HL-60/S4 treated with retinoic acid at 250 ng/mL for 4 days and 3 days (cell line): ENCODE measurements around the gene YPEL1.
"Not testable (repeated sequence)": the region's sequence is repeated elsewhere in the genome, so short reads cannot be mapped to it uniquely, and the experiment has no call there.

Experiments
- in situ Hi-C: fragments of 300-500 bp; cut with MboI; formaldehyde crosslinking; loops from 2 replicates; pipeline ENCODE4 v1.7.0; 2022; ENCODE audit warnings: low sequenced_read_pairs

Gene YPEL1

DNA sequence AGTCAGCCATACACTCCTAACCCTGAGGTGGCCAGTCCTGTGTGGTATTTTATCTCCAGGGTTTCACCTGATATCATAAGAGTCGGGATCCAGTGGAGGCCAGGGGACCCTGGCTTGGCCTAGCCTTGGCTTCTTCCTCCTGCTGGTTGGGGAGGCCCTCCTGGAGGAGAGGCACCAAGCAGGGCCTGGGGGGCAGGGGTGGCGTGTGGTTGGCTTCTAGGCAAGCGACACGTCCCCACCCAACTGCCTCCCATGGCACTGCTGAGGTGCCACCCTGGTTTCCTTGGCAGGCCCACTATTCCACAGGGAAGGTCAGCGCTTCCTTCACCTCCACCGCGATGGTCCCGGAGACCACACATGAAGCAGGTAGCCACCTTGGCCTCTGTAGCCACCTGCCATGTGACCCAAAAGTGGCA lies 49.4 kb downstream of the YPEL1 start:
- in situ Hi-C loops = no loop called here

DNA sequence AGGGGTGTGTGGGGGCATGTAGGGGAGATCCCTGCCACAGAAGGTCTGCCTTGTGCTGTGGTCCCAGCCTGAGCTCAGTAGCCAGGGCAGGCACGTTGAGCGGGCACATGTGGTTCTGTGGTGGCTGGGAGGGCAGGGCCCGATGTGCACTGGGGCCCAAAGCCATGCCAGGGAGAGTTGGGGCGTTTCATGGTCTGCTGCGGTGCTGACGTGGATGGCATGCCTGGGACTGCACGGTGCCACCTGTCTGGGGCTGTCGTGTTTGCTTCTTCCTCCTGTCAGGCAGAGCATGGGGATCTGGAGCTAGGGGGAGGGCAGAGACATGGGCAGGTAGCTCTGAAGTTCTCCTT lies 50.5 kb downstream of the YPEL1 start:
- in situ Hi-C loops = no loop called here

DNA sequence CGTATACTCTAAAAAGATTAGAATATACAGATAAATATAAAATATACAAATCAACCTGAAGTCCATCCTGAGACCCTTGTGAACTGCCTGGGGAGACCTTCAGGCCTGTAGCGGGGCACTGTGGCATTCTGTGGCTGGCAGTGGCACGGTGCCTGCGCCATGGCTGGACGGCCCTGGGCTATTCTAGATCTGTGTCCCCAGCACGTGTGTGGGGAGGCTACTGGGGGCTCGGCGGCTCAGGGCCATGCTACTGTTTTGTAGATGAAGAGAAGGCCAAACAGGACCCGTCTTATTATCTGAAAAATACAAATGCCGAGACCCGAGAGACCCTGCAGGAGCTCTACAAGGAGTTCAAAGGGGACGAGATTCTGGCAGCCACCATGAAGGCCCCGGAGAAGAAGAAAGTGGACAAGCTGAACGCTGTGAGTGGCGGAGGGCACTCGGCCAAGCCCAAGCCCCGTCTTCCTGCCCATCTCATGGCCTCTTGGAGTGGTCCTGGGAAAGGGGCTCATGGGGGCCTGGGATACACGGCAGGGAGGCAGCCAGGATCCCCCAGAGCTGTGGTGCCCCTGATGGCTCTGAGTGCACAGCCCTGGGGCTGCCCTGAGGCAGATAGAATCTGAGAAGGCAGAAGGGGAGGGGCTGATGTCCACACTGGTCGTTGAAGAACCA lies 51.0 kb downstream of the YPEL1 start:
- in situ Hi-C loops = no loop called here

DNA sequence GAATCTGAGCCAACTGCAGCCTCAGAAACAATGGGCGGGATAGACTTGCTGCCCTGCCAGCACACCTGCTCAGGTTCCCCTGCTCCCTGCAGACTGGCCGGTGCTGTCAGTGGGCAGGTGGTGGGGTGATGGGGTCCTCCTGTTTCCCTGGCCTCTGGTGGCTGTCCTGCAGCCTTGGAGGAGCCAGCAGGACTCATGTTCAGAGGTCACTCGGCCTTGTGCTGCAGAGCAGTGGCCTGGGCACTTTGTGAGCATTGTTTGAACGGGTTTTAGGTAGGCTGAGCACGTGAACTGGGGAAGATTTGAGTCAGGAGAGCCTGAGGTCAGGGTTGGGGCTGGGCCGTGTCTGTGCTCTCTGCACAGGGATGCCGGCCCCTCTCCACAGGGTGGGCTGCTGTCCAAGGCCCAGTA lies 52.2 kb downstream of the YPEL1 start:
- in situ Hi-C loops = no loop called here

DNA sequence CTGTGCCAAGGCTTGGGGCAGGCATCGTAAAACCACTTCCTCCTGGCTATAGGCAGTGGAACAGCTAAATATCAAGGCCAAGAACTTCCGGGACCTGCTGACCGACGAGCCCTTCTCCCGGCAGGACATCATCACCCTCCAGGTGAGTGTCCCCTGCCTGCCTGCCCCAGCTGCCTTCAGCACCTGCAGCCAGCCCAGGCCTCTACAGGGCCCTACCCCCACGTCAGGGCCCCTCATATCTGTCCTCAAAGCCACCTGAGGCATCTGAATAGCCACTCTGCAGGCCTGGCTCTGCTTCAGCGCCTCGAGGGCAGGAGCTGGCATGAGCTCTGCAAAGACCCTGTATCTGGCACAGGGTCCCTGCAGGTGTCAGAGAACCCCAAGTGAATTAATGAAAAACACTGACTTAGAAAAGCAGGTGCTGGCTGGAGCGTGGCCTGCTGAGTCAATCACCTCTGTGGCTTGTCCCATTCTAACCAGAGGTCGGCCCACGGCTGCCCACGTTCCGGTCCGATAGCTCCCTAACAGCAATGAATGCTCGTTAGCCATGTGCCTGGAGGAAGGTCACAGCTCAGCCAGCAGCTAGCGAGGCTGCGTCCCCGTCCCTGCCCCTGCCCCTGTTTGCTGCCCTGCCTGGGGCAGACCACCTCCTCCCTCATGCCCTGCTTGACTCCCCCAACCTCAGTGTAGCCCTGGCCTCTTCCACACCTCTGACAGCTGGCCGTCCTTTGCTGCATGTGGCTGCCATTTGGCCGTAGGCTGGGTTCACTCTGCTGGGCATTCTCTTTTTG lies 53.0 kb downstream of the YPEL1 start:
- in situ Hi-C loops = no loop called here

DNA sequence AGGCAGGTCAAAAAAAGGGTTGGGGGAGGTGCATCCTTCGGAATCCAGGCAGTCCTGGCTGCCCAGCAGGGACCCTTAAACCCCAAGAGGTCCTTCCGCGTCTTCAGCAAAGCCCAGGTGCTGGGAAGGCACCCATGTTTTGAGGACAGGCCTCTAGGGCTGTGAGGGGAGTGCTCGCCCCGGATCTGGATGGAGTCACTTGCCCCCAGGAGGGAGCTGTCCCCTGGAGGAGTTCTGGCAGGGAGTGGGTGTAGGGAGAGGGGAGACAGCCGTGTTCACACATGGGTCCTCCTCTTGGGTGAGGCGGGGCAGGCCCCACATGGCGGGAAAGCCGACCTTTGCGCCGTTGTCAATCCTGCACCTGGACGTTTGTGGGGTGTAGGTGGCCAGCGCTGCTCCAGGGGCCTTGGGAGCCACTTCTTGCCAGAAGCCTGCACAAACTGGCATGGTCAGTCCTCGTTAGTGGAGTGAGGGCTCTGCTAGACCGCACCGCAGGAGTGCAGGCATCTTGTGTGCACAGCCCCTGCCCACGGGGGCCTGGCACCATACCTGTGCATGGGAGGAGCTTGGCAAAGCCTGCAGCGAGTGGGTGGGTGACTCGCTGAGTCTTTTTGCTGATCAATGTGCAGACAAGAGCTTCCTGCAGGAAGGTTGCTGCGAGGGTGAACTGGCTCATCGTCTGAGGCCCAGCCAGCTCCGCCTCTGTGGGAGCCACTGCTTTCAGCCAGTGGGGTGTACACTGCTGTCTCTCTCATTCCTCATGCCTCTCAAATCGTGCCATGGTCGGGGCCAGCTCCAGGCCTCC lies 53.8 kb downstream of the YPEL1 start:
- in situ Hi-C loops = no loop called here

DNA sequence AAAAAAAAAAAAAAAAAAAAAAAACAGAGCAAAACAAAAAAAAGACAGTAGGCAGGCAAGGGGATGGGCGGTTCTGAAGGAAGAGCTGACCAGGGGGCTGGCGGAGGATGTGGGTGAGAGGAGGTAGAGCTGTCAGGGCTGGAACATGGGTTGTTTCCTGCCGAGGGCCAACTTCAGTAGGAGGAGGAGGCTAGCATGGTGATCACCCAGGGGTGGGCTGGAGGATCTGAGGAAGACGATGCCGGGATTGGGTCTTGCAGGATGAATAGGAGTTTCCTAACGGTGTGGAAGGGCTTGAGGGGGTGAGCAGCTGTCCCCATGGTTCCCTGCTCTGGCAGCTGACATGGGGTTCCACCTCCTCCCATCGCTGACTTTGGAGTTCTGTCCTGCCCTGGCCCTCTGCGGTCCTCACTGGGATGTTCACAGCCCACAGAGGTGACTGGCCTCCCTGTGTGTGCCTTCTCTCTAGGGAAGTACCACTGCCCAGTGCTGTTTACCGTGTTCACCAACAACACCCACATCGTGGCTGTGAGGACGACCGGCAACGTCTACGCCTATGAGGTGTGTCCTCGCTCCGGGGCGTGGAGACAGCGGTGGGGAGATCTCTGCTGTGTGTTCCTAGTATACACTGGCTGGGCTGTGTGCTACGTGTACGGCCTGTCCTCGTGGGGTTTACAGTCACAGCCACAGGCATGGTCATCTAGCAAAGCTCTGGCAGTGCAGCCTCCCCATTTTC lies 54.6 kb downstream of the YPEL1 start:
- in situ Hi-C loops = no loop called here

DNA sequence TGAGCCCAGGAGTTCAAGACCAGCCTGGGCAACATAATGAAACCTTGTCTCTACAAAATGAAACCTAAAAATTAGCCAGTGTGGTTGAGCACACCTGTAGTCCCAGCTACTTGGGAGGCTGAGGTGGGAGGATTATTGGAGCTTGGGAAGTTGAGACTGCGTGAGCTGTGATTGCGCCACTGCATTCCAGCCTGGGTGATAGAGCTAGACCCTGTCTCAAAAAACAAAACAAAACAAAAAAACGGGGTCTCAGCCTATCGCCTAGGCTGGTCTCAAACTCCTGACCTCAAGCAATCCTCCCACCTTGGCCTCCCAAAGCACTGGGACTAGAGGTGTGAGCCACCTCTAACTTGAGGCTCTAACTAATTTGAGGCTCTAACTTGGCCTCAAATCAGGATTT lies 56.2 kb downstream of the YPEL1 start:
- in situ Hi-C loops = no loop called here

DNA sequence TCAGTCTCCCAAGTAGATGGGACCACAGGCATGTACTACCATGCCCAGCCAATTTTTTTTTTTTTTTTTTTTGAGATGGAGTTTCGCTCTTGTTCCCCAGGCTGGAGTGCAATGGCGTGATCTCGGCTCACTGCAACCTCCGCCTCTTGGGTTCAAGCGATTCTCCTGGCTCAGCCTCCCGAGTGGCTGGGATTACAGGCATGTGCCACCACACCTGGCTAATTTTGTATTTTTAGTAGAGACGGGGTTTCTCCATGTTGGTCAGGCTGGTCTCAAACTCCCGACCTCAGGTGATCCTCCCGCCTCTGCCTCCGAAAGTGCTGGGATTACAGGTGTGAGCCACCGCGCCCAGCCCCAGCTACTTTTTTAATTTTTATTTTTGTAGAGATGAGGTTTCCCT lies 56.8 kb downstream of the YPEL1 start:
- in situ Hi-C loops = not testable (repeated sequence)

DNA sequence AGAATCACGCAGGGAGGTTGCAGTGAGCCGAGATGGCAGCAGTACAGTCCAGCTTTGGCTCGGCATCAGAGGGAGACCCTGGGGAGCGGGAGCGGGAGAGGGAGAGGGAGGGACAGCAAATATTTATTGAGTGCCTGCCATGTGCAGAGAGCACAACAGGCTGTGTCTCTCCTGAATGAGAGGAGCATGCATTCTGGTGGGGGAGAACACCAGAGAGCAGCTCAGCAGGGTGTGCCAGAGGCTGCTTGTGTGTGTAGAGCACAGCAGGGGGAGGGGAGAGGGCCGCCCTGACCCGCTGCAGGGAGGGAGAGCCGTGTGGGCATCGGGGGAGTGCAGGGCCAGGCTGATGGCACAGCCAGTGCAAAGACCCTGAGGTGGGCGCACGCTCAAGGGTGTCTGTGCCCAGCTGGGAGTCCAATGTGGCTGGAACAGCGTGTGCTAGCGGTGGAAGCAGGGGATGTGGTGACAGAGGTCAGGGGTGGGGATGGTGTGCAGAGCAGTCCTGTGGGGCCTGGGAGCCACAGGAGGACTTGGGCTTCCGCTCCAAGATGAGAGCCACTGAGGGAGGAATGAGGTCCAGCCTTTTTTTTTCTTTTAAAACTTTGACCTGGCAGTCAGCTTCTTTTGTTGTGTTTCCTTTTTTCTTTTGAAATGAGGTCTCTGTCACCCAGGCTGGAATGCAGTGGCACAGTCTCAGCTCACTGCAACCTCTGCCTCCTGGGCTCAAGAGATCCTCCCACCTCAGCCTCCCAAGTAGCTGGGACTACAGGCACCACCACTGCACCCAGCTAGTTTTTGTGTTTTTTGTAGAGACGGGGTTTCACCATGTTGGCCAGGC lies 57.8 kb downstream of the YPEL1 start:
- in situ Hi-C loops = no loop called here

DNA sequence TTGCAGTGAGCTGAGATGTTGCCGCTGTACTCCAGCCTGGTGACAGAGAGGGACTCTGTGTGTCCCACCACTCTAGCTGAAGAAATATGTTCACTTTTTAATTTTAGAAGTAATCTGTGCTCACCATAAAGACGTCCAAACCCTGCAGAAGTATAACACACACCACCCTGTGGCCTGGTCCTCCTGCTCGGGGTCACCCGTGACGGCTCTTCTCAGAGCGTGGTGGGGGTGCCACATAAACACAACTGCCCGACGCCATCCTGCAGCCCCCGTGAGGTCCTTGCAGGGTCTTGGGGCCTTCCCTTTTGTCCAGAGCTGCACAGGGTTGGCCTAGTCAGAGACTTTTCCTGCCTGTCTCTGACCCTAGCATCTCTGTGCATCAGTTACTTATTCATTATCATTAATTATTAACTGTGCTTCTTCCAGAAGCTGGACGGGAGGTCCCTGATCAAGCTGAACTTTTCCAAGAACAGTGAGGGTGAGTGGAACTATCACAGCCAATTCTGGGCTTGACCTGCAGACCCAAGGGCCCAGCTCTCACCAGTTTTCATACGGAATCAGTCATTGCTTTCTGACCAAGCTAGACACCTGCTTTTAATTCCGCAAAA lies 60.9 kb downstream of the YPEL1 start:
- in situ Hi-C loops = loop anchor here (25.0 kb wide), 2 partner anchors 587 to 787 kb away; no protein-coding TSS in a partner anchor

DNA sequence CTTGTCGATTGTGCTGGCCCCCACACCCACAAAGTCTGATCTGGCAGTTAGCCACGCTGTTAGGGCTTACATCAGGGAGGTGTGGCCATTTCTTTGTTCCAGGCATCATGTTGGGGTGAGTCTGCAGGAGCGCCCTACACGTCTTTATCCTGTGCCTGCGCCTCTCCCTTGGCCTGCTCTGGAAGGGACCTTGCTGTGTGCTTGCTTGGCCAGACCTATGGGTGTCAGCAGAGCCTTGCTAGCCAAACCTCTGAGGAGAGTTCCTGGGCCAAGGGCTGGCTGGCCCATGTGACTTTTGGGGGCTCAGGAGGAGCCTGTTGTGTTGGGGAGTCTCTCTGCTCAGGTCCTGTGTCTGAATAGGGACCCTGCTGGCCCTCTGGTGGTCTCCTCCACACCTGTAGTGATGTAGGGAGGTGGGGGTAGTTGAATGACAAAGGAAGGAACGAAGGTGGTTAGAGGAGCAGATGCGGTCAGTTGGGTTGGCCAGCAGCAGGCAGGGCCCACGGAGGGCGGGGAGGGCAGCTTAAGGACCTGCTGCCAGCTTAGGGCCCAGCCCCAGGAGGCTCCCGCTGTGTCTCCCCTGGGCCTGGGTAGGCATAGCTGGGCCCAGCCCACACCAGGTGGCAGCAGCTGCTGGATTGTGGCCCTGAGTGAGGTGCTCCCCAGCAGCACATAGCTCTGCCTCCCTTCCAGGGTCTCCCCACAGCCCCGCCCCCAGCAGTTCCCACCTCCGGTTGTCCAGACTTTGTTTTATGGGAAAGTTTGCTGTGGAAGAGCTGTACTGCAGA lies 61.9 kb downstream of the YPEL1 start:
- in situ Hi-C loops = loop anchor here (25.0 kb wide), 2 partner anchors 586 to 786 kb away; no protein-coding TSS in a partner anchor

DNA sequence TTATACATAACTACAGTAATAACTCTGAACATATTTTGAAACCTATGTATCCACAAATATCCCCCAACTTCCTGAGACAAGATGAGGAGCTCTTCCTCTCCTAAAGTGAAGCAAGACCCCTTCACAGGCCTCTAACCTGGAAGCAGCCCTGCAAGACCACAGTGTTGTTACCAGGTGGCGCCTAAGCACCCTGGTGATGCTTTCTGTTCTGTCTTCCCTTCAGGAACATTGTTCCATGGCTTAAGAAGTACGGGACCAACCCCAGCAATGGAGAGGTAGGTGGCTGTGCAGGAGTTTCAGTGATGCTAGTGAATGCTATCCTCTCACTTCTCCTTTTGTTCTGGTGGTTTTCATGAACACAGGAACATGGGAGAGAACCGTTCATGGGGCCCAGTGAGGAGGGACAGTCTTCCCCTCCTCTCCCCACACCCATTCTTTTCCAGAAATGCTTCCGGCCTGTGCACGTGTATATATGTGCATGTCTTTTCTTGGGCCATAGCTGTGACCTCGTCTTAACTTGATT lies 63.4 kb downstream of the YPEL1 start:
- in situ Hi-C loops = loop anchor here (25.0 kb wide), 2 partner anchors 585 to 785 kb away; no protein-coding TSS in a partner anchor

DNA sequence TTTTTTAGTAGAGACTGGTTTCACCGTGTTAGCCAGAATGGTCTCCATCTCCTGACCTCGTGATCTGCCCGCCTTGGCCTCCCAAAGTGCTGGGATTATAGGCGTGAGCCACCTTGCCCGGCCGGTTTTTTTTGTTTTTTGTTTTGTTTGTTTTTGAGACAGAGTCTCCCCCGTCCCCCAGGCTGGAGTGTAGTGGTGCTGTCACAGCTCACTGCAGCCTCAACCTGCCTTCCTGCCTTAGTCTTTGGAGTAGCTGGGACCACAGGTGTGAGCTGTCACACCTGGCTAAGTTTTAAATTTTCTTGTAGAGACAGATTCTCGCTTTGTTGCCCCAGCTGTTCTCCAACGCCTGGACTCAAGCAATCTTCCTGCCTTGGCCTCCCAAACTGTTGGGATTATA lies 66.6 kb downstream of the YPEL1 start:
- in situ Hi-C loops = loop anchor here (25.0 kb wide), 2 partner anchors 582 to 782 kb away; no protein-coding TSS in a partner anchor

DNA sequence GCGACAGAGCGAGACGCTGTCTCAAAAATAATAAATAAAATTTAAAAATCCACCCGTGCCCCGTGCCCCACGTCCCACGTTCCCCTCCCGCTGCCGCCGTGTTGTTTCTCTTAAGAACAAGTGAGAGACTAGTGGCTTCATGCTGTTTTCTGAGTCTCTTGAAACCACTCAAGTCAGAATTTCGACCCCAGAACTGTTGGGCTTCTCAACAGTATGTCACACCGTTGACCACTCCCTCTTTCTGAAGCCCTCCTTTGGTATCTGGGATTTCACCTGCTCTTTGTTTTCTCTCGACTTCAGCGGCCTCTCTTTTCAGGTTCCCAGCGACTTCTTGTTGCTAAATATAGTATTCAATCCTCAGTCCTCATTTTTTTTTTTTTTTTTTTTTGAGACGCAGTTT lies 68.8 kb downstream of the YPEL1 start:
- in situ Hi-C loops = loop anchor here (25.0 kb wide), 2 partner anchors 579 to 779 kb away; no protein-coding TSS in a partner anchor

DNA sequence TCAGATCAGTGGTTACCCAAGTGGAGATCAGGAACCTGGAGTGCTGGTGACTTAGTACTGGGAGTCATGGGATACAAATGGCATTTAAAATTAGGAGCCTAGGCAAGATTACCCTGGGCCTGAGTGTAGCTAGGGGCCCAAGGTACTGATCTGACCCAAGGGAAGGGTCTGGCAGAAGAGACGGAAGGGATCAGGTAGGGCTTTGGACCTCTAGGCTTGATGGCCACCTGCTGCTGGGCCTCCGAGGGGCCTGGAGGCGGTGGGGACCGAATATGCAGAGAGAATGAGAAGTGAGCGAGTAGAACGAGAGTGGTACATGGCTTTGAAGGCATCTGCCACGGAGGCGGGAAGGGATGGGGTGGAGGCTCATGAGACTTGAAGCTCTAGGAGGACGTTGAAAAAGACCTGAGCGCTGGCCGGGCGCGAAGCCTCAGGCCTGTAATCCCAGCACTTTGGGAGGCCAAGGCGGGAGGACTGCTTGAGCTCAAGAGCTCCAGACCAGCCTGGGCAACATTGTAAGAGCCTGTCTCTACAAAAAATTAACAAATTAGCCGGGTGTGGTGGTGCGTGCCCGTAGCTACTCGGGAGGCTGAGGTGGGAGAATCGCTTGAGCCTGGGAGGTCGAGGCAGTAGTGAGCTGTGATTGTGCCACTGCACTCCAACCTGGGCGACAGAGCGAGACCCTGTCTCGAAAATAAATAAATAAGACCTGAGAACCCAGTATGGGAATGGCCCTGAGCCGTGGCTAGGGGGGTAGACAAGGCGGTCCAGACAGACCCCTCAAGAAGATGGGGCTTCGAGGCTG lies 70.3 kb downstream of the YPEL1 start:
- in situ Hi-C loops = loop anchor here (25.0 kb wide), 2 partner anchors 578 to 778 kb away; no protein-coding TSS in a partner anchor

DNA sequence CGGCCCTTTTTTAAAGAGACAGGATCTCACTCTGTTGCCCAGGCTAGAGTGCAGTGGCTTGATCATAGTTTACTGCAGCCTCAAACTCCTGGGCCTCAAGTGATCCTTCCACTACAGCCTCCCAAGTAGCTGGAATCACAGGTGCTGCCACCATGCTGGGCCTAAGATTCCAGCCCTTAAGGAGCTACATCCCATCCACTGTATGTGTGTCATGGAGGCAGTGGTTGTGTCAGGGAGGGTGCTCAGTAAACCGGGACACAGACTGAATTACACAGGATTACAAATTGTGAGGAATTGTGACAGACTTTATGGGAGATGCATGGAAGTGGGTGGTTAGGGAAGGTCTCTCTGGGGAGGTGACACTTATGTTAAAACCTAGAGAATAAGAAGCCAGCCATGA lies 71.9 kb downstream of the YPEL1 start:
- in situ Hi-C loops = loop anchor here (25.0 kb wide), 2 partner anchors 576 to 776 kb away; no protein-coding TSS in a partner anchor
